GM18520 (cell line): Measurements from ENCODE around the gene MYL2.
"Not testable (repeated sequence)": the region's sequence is repeated elsewhere in the genome, so short reads cannot be mapped to it uniquely, and the experiment has no call there.

Experiments used
- ATAC-seq: cut with Tn5 transposase; IDR thresholded peaks from one replicate; pipeline ENCODE4 v1.9.1; 2021; ENCODE audit not compliant: unreplicated experiment

Gene MYL2

DNA sequence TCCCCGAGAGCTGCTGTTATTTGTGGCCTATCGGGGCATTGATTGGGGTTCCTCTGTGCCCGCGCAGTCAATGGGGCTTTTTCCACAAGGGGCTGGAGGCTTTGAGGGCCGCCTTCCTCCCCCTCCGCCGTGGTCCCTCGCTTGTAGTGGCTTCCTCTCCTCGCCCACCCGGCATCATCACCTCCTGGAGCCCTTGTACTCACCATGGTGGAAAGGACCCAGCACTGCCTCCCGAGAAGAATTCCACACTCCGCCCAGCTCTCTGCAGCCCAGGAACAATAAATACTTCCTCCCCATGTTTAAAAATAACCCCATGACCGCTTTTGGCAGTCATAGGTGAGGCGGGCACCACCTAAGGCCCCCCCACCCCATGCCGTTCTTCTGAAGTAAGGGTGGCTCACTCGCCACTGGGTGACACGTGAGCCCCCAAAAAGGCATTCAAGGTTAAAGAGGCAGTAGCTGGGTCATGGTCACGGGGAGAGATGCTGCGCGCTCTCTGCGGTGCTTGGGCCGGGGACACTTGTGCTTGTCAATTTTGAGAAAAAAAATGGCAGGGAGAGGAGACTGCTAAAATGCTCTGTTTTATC, at the start of gene MYL2:
Gene MYL2, minus strand, starts transcription at position 256 of the 587 bp plus-strand sequence. Its CDS starts 50 bp downstream, at position 206.
- ATAC-seq, result no peak

GRCh38 chr12:110966081-110966760, 45.8 kb upstream of the MYL2 start:
- ATAC-seq, result no peak

GRCh38 chr12:110965574-110965973, 45.2 kb upstream of the MYL2 start:
- no peak for ATAC-seq

DNA sequence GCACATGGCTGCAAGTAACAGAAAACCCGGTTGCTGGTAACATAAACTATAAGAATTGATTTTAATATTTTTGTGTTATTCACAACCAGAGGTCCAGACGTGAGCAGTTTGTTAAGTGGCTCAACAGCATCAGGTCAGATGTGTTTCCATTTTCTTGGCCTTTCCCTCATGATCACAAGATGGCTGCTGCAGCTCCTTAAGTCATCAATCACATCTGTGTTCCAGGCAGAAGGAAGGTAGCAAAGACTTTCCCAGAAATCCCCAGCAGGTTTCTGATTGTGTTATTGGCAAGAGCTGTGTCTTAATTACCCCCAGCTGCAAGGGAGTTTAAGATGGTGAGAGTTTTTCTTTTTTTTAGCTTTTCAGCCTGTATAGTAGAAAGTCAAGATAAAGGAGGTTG, 40.4 kb upstream of the MYL2 start:
- ATAC-seq, result no peak

DNA sequence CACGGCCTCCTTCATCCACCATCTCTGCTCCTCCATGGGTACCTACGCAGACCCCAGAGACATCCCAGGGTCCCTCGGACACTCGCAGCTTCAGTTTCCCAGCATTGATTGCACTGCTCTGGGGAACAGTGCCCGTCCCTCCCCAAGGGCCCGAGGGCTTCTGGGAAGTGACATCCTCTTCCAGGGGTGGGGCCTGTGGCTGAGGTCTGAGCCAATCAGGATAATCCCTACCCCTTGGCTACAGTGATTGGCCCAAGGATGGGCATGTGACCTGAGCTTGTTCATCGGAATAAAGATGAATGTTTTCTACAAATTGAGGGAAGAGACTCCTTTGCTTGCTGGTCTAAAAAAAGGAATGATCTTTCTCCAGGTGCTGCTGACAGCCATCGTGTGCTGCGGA, 37.3 kb upstream of the MYL2 start:
- ATAC-seq, result no peak

- no peak for ATAC-seq
Measured at GRCh38 chr12:110957159-110957558, 36.8 kb upstream of the MYL2 start.

GRCh38 chr12:110950867-110951266, 30.5 kb upstream of the MYL2 start:
- ATAC-seq, result not testable (repeated sequence)

DNA sequence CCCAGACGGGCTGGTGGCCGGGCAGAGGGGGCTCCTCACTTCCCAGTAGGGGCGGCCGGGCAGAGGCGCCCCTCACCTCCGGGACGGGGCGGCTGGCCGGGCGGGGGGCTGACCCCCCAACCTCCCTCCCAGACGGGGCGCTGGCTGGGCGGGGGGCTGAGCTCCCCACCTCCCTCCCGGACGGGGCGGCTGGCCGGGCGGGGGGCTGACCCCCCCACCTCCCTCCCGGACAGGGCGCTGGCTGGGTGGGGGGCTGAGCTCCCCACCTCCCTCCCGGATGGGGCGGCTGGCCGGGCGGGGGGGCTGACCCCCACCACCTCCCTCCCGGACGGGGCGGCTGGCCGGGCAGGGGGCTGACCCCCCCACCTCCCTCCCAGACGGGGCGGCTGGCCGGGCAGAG, 30.1 kb upstream of the MYL2 start:
- not testable (repeated sequence) for ATAC-seq

DNA sequence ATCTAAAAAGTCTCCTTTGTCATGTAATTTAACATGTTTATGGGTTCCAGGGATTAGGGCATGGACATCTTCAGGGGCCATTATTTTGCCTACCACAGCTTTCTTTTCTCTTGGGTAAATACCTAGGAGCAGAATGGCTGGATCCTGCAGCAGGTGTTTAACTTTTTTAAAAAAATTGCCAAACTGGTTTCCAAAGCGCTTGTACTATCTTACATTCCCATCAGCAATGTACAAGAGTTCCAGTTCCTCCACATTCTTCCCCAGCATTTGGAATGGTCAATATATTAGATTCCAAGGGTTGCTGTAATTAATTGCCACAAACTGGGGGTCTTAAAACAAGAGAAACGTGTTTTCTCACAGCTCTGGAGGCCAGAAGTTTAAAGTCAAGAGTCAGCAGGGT, 27.7 kb upstream of the MYL2 start:
- ATAC-seq, result no peak

- ATAC-seq, result no peak
Measured at GRCh38 chr12:110943373-110943772, 23.0 kb upstream of the MYL2 start.

DNA sequence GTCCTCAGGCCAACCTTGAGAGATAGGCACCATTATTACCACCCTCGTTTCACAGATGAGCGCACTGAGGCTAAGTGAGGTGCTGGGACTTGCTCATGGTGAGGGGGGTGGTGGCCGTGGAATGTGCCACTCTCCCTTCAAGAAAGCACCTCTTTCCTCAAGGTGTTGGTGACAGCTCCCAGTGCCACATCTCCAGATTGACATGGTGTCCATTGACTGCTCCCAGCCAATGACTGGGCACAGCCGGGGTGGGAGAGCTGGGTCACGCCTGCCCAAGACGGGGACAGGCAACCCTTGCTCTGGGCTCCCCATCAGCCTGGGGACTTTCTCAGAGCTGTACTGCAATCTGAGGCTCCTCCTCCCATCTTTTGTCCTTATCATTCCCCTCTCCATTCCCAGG, 21.0 kb upstream of the MYL2 start:
- ATAC-seq, result no peak

DNA sequence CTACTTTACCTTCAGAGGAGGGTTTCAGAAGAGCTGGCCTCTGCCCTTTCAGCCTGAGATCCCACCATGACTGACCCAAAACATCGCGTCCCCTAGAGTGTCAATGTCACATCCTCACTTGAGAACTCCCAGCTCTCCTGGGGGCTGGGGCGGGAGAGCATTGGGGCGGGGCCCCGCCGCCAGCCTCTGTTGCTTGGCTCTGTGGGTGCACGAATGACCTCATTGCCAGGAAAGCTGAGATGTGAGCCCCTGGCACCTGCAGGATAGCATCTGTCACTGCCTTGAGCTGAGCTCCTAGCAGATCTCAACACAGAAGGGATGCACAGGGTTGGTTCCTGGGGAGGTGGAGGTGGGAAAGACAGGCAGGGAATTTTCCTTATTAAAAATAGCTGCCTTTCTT, 20.6 kb upstream of the MYL2 start:
- ATAC-seq, result no peak

GRCh38 chr12:110940296-110940695, 19.9 kb upstream of the MYL2 start:
- no peak for ATAC-seq

- no peak for ATAC-seq
Measured at GRCh38 chr12:110937104-110937641, 16.8 kb upstream of the MYL2 start.

- ATAC-seq, result no peak
Measured at GRCh38 chr12:110936367-110937103, 16.2 kb upstream of the MYL2 start.

- ATAC-seq, result no peak
Measured at GRCh38 chr12:110935588-110935987, 15.2 kb upstream of the MYL2 start.

DNA sequence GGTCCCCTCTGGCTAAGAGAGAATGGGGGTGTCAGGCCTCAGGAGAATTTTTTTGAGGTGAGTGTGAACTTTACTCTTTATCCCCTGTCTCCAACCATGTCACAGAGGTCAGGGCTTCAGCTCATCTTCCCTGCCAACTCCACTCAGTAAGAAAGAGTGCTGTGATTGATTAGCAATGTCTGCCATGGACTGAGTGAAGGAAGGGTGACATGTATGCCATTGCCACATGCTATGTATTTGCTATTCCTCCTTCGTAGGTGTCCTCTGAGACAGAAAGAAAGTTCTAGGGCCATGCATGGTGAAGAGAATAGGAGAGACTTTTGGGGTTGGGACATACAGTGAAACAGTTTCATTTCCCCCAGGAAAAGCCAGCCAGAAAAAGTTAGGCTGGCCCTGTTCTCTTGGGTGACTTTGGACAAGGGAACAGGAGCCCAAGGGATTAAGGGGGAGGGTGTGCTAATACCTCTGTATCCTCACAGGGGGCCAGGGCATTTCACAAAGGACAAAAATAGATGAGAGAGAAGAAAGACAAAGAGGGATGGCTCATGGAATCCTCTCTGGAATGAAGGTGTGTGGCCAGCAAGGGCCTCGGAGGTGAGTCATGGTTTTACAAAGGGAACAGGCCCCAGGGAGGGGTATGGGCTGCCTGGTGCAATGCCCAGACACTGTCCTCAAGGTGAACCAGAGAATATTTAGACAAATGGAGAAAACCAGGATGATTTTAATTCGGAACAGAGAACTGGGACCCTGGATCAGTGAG, 13.9 kb upstream of the MYL2 start:
- no peak for ATAC-seq

GRCh38 chr12:110933326-110933974, 13.1 kb upstream of the MYL2 start:
- ATAC-seq, result no peak

- ATAC-seq, result no peak
Measured at GRCh38 chr12:110932046-110932445, 11.7 kb upstream of the MYL2 start.

DNA sequence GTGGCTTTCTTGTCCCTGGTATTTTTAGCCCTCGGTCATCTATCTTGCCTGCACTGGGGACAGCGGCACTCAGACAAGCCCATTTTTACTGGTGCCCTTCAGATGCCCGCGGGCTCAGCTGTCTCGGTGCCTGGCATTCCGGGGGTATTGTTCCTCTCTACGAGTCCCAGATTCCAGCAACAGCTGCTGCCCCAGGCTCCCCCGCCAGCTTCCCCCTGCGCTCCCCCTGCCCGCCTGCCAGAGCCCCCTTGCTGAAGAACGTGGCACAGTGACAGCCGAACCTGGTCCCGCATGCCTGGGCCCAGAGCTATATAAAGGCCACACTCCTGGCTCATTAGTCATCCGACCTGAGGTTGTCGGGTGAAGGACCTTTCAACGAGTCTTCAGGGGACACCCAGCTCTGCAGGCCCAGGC, 10.9 kb upstream of the MYL2 start:
- ATAC-seq, result no peak
